Stimulated activated naive CD8-positive, alpha-beta T cell treated with anti-CD3 and anti-CD28 coated beads, Interleukin-15, Interleukin-2, amounts not matched to agents 100 U/mL and 50 U/mL, for 24 hours (primary cell): Measurements from ENCODE around the gene URI1.

ENCODE experiments used
- ATAC-seq: fragments of 150-1000 bp; cut with Tn5 transposase; one replicate; pipeline ENCODE4 v1.10.0; 2021
- DNase-seq: peaks from one replicate; pipeline ENCODE4 v3.0.0; 2021

Gene URI1

GRCh38 chr19:30059741-30060457 is 117.9 kb downstream of the URI1 start:
- DNase-seq (no peak), ATAC-seq (no peak)

- ATAC-seq (no peak), DNase-seq (no peak)
These were observed 118.6 kb downstream of the URI1 start for GRCh38 chr19:30060531-30061222.

GRCh38 chr19:30061223-30062064 is 119.4 kb downstream of the URI1 start:
- no peak for DNase-seq

GRCh38 chr19:30062065-30062906 is 120.2 kb downstream of the URI1 start:
- DNase-seq: no peak

More at GRCh38 chr19:30061223-30062064, 119.4 kb downstream of the URI1 start:
- no peak for ATAC-seq

GRCh38 chr19:30062907-30063649 is 121.0 kb downstream of the URI1 start:
- no peak for DNase-seq
- no peak for ATAC-seq

More at GRCh38 chr19:30062065-30062906, 120.2 kb downstream of the URI1 start:
- no peak for ATAC-seq

- ATAC-seq (no peak), DNase-seq (no peak)
These were observed 121.8 kb downstream of the URI1 start for GRCh38 chr19:30063650-30064347.

- DNase-seq: no peak
- no peak for ATAC-seq
These were observed 122.3 kb downstream of the URI1 start for GRCh38 chr19:30064348-30064699.

- DNase-seq: no peak
- ATAC-seq: no peak
These were observed 122.9 kb downstream of the URI1 start for GRCh38 chr19:30064771-30065494.

GRCh38 chr19:30065680-30066606 is 123.9 kb downstream of the URI1 start:
- no peak for ATAC-seq
- DNase-seq: no peak
